Measurements from ENCODE around the gene FHIT.

The FHIT gene

DNA sequence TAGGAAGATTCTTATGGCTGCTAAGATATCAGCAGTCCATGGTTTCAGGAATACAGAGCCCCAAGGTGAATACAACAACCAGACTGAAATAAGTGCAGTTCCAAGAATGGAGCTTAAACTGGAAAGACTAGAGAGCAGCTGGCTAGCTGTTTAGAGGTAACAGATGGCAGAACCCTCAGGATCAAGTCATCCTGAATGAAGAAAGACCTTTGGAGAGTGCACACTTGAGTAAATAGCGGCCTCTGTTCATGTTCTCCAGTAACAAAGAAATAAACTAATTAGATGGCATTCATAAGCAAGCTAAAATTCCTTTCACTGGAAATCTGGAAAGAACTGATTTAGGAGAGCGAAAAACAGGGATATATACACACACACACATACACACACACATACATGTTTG lies 968.4 kb downstream of the FHIT start:
- H3K36me3 ChIP-seq (ENCODE audit: low read length): no peaks in the 10 kb centered on the region
- H3K9ac ChIP-seq (ENCODE audit: low read length): no peak overlapping the region
- no peaks in the 10 kb centered on the region for H3K27me3 ChIP-seq (ENCODE audit: low read length)
- no peaks in the 10 kb centered on the region for H4K20me1 ChIP-seq (ENCODE audit: low read depth, low read length)
- H3F3A ChIP-seq (ENCODE audit: insufficient read depth): no peaks in the 10 kb centered on the region
- no peaks in the 10 kb centered on the region for H3K9me2 ChIP-seq (replicated peaks; ENCODE audit: insufficient read depth, low read length)
- H3K4me3 ChIP-seq (ENCODE audit: insufficient read depth, low read length, poor library complexity, severe bottlenecking): no peak overlapping the region
- no peak overlapping the region for H3K27ac ChIP-seq (ENCODE audit: low read depth, low read length)
- H3K9me3 ChIP-seq (ENCODE audit: insufficient read depth, low read length): no peaks in the 10 kb centered on the region
- H3K4me2 ChIP-seq (ENCODE audit: low read depth, low read length, poor library complexity, severe bottlenecking): no peak overlapping the region
- no peak overlapping the region for H2AFZ ChIP-seq (ENCODE audit: low read depth, low read length, severe bottlenecking)
- no peaks in the 10 kb centered on the region for H3K79me2 ChIP-seq (ENCODE audit: insufficient read depth, low read length)
- TF ChIP-seq, protein P1, sequence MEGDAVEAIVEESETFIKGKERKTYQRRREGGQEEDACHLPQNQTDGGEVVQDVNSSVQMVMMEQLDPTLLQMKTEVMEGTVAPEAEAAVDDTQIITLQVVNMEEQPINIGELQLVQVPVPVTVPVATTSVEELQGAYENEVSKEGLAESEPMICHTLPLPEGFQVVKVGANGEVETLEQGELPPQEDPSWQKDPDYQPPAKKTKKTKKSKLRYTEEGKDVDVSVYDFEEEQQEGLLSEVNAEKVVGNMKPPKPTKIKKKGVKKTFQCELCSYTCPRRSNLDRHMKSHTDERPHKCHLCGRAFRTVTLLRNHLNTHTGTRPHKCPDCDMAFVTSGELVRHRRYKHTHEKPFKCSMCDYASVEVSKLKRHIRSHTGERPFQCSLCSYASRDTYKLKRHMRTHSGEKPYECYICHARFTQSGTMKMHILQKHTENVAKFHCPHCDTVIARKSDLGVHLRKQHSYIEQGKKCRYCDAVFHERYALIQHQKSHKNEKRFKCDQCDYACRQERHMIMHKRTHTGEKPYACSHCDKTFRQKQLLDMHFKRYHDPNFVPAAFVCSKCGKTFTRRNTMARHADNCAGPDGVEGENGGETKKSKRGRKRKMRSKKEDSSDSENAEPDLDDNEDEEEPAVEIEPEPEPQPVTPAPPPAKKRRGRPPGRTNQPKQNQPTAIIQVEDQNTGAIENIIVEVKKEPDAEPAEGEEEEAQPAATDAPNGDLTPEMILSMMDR (IDR thresholded peaks at IDR 0.05; ENCODE audit: insufficient read depth, low read length, poor library complexity, severe bottlenecking): no peak
- TF ChIP-seq EZH2phosphoT487 (conservative IDR thresholded peaks at IDR 0.05; ENCODE audit: low read length): no peak

DNA sequence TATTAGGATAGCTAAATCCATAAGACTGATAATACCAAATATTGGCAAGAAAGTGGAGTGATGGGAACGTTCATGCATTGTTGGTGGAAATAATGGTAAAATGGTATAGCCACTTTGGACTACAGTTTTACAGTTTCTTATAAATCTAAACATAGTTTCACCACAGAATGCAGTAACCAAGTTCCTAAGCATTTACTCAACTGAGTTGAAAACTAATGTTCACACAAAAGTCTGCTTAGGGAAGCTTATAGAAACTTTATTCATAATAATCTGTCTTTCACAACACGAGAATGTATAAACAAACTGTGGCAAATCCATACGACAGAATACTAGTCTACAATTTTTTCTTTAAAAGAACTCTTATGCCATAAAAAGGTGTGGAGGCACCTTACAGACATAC lies 969.3 kb downstream of the FHIT start:
- no peak overlapping the region for H3K4me3 ChIP-seq (ENCODE audit: insufficient read depth, low read length, poor library complexity, severe bottlenecking)
- H3K9me3 ChIP-seq (ENCODE audit: insufficient read depth, low read length): no peaks in the 10 kb centered on the region
- H3K4me2 ChIP-seq (ENCODE audit: low read depth, low read length, poor library complexity, severe bottlenecking): no peak overlapping the region
- H3K27ac ChIP-seq (ENCODE audit: low read depth, low read length): no peak overlapping the region
- no peaks in the 10 kb centered on the region for H4K20me1 ChIP-seq (ENCODE audit: low read depth, low read length)
- no peak overlapping the region for H3K9ac ChIP-seq (ENCODE audit: low read length)
- TF ChIP-seq, protein P1 (IDR thresholded peaks at IDR 0.05; ENCODE audit: insufficient read depth, low read length, poor library complexity, severe bottlenecking): no peak
- TF ChIP-seq EZH2phosphoT487 (conservative IDR thresholded peaks at IDR 0.05; ENCODE audit: low read length): no peak
- no peaks in the 10 kb centered on the region for H3K27me3 ChIP-seq (ENCODE audit: low read length)
- H3K79me2 ChIP-seq (ENCODE audit: insufficient read depth, low read length): no peaks in the 10 kb centered on the region
- no peaks in the 10 kb centered on the region for H3K36me3 ChIP-seq (ENCODE audit: low read length)
- H3F3A ChIP-seq (ENCODE audit: insufficient read depth): no peaks in the 10 kb centered on the region
- H2AFZ ChIP-seq (ENCODE audit: low read depth, low read length, severe bottlenecking): no peak overlapping the region
- H3K9me2 ChIP-seq (replicated peaks; ENCODE audit: insufficient read depth, low read length): no peaks in the 10 kb centered on the region

DNA sequence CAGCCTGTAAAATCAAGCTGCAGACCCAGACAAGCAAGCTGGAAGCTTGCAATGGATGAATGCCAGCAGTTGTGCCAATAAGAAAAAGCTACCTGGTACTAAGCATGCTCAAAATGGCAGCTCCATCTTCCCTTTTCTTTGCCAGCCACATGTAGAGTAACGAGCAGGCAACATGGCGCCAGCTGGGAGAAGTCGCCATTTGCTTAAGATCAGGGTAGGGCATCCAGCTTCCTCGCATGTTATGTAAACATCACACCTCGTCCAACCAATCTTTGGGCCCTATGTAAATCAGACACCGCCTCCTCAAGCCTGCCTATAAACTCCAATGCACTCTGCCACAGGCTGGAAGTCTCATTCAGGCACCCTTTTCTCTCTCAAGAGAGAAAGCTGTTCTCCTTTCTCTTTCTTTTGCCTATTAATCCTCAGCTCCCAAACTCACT lies 973.9 kb downstream of the FHIT start:
- H4K20me1 ChIP-seq (ENCODE audit: low read depth, low read length): no peaks in the 10 kb centered on the region
- H3K4me2 ChIP-seq (ENCODE audit: low read depth, low read length, poor library complexity, severe bottlenecking): no peak overlapping the region
- H3K9ac ChIP-seq (ENCODE audit: low read length): no peak overlapping the region
- no peaks in the 10 kb centered on the region for H3K27me3 ChIP-seq (ENCODE audit: low read length)
- no peak for TF ChIP-seq EZH2phosphoT487 (conservative IDR thresholded peaks at IDR 0.05; ENCODE audit: low read length)
- TF ChIP-seq, protein P1 (IDR thresholded peaks at IDR 0.05; ENCODE audit: insufficient read depth, low read length, poor library complexity, severe bottlenecking): no peak
- no peak overlapping the region for H3K27ac ChIP-seq (ENCODE audit: low read depth, low read length)
- no peak overlapping the region for H3K4me3 ChIP-seq (ENCODE audit: insufficient read depth, low read length, poor library complexity, severe bottlenecking)
- no peak overlapping the region for H2AFZ ChIP-seq (ENCODE audit: low read depth, low read length, severe bottlenecking)
- H3K36me3 ChIP-seq (ENCODE audit: low read length): no peaks in the 10 kb centered on the region
- H3K9me2 ChIP-seq (replicated peaks; ENCODE audit: insufficient read depth, low read length): no peaks in the 10 kb centered on the region
- no peaks in the 10 kb centered on the region for H3F3A ChIP-seq (ENCODE audit: insufficient read depth)
- no peaks in the 10 kb centered on the region for H3K79me2 ChIP-seq (ENCODE audit: insufficient read depth, low read length)
- no peaks in the 10 kb centered on the region for H3K9me3 ChIP-seq (ENCODE audit: insufficient read depth, low read length)
